GM12891 (cell line): ENCODE results near the gene ELMOD3.
"Not testable (repeated sequence)": the region's sequence is repeated elsewhere in the genome, so short reads cannot be mapped to it uniquely, and the experiment has no call there.

Experiments used
- DNase-seq: peaks from one replicate; pipeline ENCODE4 v3.0.0; 2011; ENCODE audit warnings: low spot score; ENCODE audit not compliant: insufficient read length
- FAIRE-seq: peaks from 2 replicates; lab custom pipeline; 2011; peaks lifted over from hg19 to GRCh38; lab: Jason Lieb, UNC
- PAX5 ChIP-seq: IDR thresholded peaks from 2 replicates; pipeline ENCODE4 v1.6.1; 2011; ENCODE audit warnings: low read length, moderate library complexity, mild to moderate bottlenecking; ENCODE audit not compliant: insufficient read depth, severe bottlenecking
- POLR2A ChIP-seq: IDR thresholded peaks from 2 replicates; pipeline ENCODE4 v1.6.1; 2011; ENCODE audit warnings: low read depth, low read length, control low read depth
- POLR2AphosphoS5 ChIP-seq: IDR thresholded peaks from 2 replicates; pipeline ENCODE4 v1.6.1; 2011; ENCODE audit warnings: low read depth, low read length, control low read depth
- POU2F2 ChIP-seq: IDR thresholded peaks from 2 replicates; pipeline ENCODE4 v1.6.1; 2011; ENCODE audit warnings: low read depth, mild to moderate bottlenecking, control low read depth, low read length, moderate library complexity
- SPI1 ChIP-seq: IDR thresholded peaks from 2 replicates; pipeline ENCODE4 v1.6.1; 2011; ENCODE audit warnings: low read depth, low read length, control low read depth
- TAF1 ChIP-seq: IDR thresholded peaks from 2 replicates; pipeline ENCODE4 v1.6.1; 2011; ENCODE audit warnings: low read depth, low read length, control low read depth

The ELMOD3 gene

DNA sequence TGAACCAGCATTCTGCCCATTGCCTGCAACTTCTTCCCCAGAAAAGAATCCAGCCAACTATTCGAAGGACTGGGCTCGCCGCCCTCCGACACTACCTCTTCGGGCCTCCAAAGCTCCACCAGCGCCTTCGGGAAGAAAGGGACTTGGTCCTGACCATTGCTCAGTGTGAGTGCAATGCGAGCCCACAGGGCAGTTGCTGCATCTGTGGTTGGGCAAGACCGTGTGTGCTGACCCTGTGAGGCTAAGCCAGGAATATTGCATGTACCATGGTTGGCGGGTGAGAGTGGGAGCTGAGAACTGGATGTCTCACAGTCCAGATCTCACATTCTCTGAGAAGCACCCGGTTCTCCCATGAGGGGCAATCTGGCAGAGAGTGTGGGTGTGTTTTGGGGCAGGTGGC lies 16.5 kb downstream of the ELMOD3 start:
- TF ChIP-seq TAF1 (no peak), SPI1 (no peak), POLR2AphosphoS5 (no peak), PAX5 (no peak), POLR2A (no peak), POU2F2 (no peak)
- DNase-seq (no peak), FAIRE-seq (no peak)

DNA sequence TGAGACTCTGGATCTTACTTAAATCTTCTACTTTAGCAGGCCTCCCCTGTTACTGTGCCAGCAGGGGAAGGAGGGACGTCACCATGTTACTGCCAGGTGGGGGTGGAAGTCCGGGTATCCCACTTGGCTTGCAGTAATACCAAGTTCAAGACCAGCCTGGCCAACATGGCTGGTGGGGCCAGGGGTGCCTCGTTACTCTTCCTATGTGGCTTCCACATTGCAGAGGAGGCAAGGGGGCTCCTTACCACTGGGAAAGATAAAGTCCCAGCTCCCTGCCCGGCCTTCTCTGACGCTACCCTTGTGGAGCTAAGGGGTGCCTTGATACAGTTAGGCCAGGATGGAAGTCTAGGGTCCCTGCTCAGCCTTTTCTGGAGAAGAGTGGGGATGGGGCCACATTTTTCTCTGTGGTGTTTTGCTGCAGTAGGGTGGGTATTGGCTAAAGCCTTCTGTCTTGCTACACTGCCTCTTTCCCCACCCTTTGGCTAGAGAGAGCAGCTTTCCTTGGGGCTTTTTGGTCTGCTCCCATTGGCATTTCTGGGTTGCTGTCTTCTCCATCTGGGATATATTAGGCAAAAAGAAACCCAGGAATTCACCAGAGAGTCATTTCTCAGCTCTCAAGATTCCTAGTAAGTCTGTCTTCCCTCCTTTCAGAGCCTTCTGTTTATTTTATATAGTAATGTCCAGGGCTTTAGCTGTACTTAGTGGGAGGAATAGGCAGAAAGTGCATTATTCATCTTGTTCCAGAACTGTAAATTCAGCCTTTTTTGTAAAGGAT lies 21.9 kb downstream of the ELMOD3 start:
- no peak for FAIRE-seq
- no peak for TF ChIP-seq POU2F2
- no peak for TF ChIP-seq PAX5
- no peak for TF ChIP-seq POLR2A
- no peak for TF ChIP-seq SPI1
- TF ChIP-seq POLR2AphosphoS5, result no peak
- TF ChIP-seq TAF1, result no peak
- no peak for DNase-seq

DNA sequence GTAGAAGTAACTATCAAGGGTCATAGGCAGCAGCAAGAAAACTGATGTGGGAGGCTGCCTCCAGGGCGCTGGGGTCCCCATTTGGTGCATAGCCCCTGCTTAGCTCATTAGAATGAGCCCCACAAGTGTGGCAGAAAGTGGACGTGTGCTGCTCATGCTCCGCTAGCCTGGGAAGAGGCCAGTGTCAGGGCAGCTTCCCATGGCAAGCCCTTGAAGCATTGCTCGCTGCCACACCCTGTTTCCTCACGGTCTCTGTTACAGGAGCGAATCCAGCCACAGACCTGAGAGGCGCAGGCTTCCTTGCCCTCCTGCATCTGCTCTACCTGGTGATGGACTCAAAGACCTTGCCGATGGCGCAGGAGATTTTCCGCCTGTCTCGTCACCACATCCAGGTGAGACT lies 22.5 kb downstream of the ELMOD3 start:
- TF ChIP-seq POLR2AphosphoS5, result no peak
- TF ChIP-seq TAF1, result no peak
- TF ChIP-seq POU2F2, result no peak
- no peak for TF ChIP-seq SPI1
- no peak for TF ChIP-seq POLR2A
- no peak for TF ChIP-seq PAX5
- FAIRE-seq (no peak), DNase-seq (no peak)

DNA sequence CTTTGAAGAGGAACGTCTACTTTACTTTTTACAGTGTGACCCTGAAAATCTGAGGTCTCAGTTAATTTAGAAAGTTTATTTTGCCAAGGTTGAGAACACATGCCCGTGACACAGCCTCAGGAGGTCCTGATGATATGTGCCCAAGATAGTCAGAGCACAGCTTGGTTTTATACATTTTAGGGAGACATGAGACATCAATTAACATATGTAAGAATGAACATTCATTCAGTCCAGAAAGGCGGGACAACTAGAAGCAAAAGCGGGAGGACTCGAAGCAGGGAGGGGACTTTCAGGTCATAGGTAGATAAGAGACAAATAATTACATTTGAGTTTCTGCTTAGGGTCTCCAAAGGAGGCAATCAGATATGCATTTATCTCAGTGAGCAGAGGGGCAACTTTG lies 23.7 kb downstream of the ELMOD3 start:
- TF ChIP-seq POU2F2, result no peak
- no peak for TF ChIP-seq POLR2A
- TF ChIP-seq POLR2AphosphoS5, result no peak
- TF ChIP-seq PAX5, result no peak
- TF ChIP-seq TAF1, result no peak
- no peak for TF ChIP-seq SPI1
- no peak for FAIRE-seq
- DNase-seq, result no peak

DNA sequence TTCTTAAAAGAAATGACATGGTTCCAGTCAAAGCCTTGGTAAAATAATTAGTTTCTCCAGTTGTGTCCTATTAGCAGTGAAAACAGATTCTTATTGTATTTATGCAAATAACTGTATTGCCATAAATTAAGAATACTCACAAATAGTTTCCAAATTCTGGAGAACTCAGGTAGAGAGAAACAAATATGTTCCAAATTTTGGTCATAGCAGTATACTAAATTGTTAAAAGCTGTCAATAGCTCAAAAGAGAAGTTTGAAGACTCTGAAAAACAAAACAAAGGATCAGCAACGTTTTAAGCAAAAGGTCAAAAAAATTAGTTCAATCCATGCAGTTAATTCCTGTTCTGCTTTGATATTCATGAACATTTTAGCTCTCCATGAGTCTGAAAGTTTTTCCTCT lies 25.5 kb downstream of the ELMOD3 start:
- FAIRE-seq, result no peak
- no peak for TF ChIP-seq POLR2A
- TF ChIP-seq SPI1, result no peak
- TF ChIP-seq POU2F2, result no peak
- no peak for DNase-seq

DNA sequence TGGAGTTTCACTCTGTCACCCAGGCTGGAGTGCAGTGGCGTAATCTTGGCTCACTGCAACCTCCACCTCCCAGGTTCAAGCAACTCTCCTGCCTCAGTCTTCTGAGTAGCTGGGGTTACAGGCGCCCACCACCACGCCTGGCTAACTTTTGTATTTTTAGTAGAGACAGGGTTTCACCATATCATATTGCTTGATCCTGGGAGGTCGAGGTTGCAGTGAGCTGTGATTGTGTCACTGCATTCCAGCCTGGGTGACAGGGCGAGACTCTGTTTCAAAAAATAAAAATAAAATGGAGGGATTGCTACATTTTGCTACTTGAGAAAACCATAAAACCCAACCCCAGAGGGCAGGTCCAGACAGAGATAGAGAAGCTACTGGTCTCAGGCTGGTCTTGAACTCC lies 28.6 kb downstream of the ELMOD3 start:
- not testable (repeated sequence) for FAIRE-seq, DNase-seq

DNA sequence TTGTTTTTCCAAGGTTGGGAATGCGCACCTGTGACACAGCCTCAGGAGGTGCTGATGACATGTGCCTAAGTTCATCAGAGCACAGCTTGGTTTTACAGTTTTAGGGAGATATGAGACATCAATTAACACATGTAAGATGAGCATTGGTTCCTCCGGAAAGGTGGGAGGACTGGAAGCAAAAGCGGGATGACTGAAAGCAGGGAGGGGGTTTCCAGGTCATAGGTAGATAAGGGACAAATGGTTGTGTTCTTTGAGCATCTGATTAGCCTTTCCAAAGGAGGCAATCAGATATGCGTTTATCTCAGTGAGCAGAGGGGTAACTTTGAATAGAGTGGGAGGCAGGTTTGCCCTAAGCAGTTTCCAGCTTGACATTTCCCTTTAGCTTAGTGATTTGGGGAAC lies 29.3 kb downstream of the ELMOD3 start:
- no peak for TF ChIP-seq SPI1
- TF ChIP-seq POLR2AphosphoS5, result no peak
- TF ChIP-seq POLR2A, result no peak
- no peak for TF ChIP-seq POU2F2
- no peak for TF ChIP-seq TAF1
- no peak for TF ChIP-seq PAX5
- FAIRE-seq, result no peak
- DNase-seq, result no peak

DNA sequence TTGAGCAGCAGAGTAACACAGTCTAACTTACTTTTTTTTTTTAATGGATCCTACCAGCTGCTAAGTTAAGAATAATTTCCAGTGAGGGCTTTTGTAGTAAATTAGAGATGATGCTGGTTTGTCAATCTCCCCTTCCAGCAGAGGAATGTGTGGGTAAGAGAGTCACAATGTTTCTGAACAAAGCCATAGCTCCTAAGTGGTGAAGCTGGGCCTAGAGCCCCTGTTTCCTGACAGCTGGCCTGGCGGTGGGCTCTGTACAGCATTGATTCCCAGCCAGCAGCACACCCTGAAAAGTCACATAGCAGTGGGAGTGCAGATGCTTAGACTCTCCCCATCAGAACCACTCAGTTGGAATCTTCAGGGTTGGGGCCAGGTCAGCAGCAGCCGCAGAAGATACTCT lies 31.2 kb downstream of the ELMOD3 start:
- TF ChIP-seq PAX5 (no peak), SPI1 (no peak), POU2F2 (no peak), POLR2AphosphoS5 (no peak), TAF1 (no peak), POLR2A (no peak)
- FAIRE-seq (no peak), DNase-seq (no peak)

DNA sequence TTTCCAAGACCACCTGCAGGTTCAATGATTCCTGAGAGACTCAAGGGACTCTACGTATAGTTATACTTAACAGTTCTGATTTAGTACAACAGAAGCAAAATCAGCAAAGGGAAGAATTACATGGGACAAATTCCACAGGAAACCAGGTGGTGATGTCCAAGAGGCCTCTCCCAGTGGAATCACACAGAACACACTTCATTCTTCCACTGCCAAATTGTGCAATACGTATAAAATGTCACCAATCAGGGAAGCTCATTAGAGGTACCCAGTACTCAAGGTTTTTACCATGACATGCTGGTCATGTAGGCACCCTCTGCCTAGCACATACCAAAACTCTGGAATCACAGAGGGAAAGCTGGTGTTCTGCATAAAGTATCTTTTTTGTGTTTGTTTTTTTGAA lies 33.2 kb downstream of the ELMOD3 start:
- no peak for DNase-seq
- FAIRE-seq, result no peak
- no peak for TF ChIP-seq PAX5

DNA sequence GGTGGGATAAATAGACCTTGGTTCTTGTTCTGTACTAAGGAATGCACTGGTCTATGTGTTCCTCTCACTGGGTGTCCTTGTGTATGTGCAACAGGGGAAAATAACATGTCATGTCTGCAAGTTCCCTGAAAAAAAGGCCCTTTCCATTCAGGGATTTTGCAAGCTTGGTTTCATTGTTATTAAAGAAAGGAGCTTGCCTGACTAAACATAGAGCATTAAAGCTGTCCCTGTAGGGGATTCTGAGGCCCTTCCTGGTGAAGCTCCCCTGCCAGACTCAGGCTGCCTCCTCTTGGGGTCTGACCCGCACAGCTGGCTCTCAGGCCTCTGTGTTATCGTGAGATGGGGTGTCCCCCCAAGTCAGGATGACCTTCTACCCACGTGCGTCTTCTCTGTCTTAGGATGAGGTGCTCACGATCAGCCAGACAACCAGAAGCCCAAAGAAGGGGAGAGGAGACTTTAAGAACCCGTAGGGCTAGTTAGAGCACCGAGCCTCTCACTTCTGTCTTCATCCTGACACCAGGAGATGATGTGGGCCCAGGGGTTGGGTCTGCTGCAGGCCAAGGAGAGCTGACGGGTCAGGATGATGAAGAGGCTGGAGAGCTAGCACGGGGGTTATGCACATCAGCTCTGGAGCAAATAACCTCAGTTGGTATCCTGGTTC lies 34.4 kb downstream of the ELMOD3 start:
- DNase-seq (no peak), FAIRE-seq (no peak)
- TF ChIP-seq SPI1 (no peak), POLR2AphosphoS5 (no peak)

DNA sequence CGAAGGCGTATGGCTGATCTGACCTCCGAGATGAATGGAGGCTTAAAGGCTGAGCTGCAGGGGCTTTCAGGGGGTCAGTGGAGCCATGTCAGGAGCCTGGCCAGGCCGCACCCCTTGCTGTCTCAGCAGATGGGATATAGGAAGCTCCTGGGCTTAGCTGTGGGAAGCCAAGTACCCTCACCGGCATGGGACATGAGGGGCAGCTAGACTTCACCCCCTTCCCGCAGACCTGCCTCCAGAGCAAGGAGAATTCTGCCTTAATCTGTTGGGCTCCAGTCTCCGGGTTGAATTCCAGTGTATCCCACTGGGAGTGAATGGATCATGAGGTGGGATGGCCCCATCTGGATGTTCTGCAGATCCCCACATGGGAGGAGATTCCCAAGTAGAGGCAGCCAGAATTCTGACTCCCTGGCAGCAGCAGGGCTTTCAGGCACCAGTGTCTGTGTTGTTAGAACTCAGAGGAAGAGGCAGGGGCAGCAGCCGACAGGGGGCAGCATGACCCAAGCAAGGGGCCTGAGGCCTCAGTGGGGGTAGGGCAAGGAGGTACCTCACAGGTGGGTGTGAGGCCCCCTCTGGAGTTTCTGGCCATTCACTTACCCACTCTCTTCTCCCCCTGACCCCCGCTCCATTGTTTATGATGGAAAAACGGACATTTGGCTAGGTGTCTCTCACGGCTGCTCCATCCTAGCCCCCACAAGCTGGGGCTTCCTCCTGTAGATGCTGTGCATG lies 36.5 kb downstream of the ELMOD3 start:
- FAIRE-seq (peak; percentile 69), DNase-seq (peak; percentile 63)
- TF ChIP-seq PAX5, result no peak
- no peak for TF ChIP-seq POLR2A
- no peak for TF ChIP-seq POLR2AphosphoS5
- TF ChIP-seq SPI1, result no peak
- no peak for TF ChIP-seq TAF1
- no peak for TF ChIP-seq POU2F2
